GM12878 (cell line): Measurements from ENCODE around the gene PRKCG. TPM values are rescaled to one million over a fixed set of nuclear protein-coding genes. Genes with fewer than 3 reads are reported as not detected.

ENCODE experiments used
- ATAC-seq: fragments of 200-7000 bp; cut with Tn5 transposase; 3 replicates; pipeline ENCODE4 v1.9.1; 2020; ENCODE audit warnings: mild to moderate bottlenecking, moderate library complexity
- BruUV-seq: library from RNA; stranded (reverse); fragments of 400-500 nt; replicated peaks from 2 replicates; lab custom pipeline; 2021; lab: Mats Ljungman, UMichigan
- CTCF ChIA-PET: fragments of 300-600 bp; sonication (Branson Sonifier 250); formaldehyde crosslinking; extraction: SDS; loops from one replicate; lab custom pipeline; 2021; ENCODE audit warnings: inconsistent platforms; lab: Yijun Ruan, JAX
- POLR2A ChIA-PET: fragments of 350-600 bp; formaldehyde crosslinking; extraction: SDS; loops from one replicate; lab custom pipeline; 2021; ENCODE audit warnings: inconsistent platforms; lab: Charles Lee
- RAD21 ChIA-PET: fragments of 300-600 bp; sonication (Branson Sonifier 250); formaldehyde crosslinking; loops from one replicate; lab custom pipeline; 2023; ENCODE audit warnings: antibody characterized with exemption; ENCODE audit not compliant: unreplicated experiment; lab: Charles Lee
- SMC1A ChIA-PET: fragments of 300-600 bp; sonication (Branson Sonifier 250); formaldehyde crosslinking; loops from one replicate; lab custom pipeline; 2023; ENCODE audit not compliant: unreplicated experiment, uncharacterized antibody; lab: Charles Lee
- DNase-seq: peaks from one replicate; pipeline ENCODE4 v3.0.0-alpha.2; 2011; ENCODE audit warnings: low read depth, low spot score
- FAIRE-seq: peaks from 3 replicates; lab custom pipeline; 2011; peaks lifted over from hg19 to GRCh38; lab: Jason Lieb, UNC
- H2AFZ ChIP-seq: 2 replicates; pipeline ENCODE4 v1.6.0; 2011; ENCODE audit warnings: low read depth, low read length, control low read depth; ENCODE audit not compliant: control insufficient read depth
- H3K27ac ChIP-seq: 2 replicates; pipeline ENCODE4 v1.5.1; 2011; ENCODE audit warnings: control low read depth; ENCODE audit not compliant: control insufficient read depth, insufficient read depth
- H3K27me3 ChIP-seq, 2 experiments: replicated peaks in 1 of 2; 2 replicates each; pipeline versions ENCODE4 v1.6.0 to v1.6.1; 2011; ENCODE audit warnings: low read length in 1 of 2; ENCODE audit not compliant: control insufficient read depth in 2 of 2, insufficient read depth in 2 of 2
- H3K36me3 ChIP-seq, 2 experiments: 2 replicates each; pipeline ENCODE4 v1.5.1; 2011; ENCODE audit warnings: low read length in 1 of 2; ENCODE audit not compliant: control insufficient read depth in 2 of 2, insufficient read depth in 2 of 2
- H3K4me1 ChIP-seq: 2 replicates; pipeline ENCODE4 v1.6.1; 2011; ENCODE audit warnings: mild to moderate bottlenecking, low read length, moderate library complexity, mixed read lengths; ENCODE audit not compliant: control insufficient read depth, insufficient read depth
- H3K4me2 ChIP-seq: 2 replicates; pipeline ENCODE4 v1.6.0; 2011; ENCODE audit warnings: control low read depth; ENCODE audit not compliant: control insufficient read depth, insufficient read depth
- H3K4me3 ChIP-seq: fragments of 200-600 bp; sonication (generic); 2 replicates; pipeline ENCODE4 v1.5.1; 2016
- H3K79me2 ChIP-seq: 2 replicates; pipeline ENCODE4 v1.6.0; 2011; ENCODE audit warnings: low read length; ENCODE audit not compliant: control insufficient read depth, insufficient read depth
- H3K9ac ChIP-seq: 2 replicates; pipeline ENCODE4 v1.8.0; 2011; ENCODE audit warnings: low read length, control low read depth, mixed read lengths; ENCODE audit not compliant: control insufficient read depth, insufficient read depth
- H3K9me3 ChIP-seq: replicated peaks from 3 replicates; pipeline ENCODE4 v1.5.1; 2011; ENCODE audit warnings: mild to moderate bottlenecking, low read length; ENCODE audit not compliant: control insufficient read depth, insufficient read depth
- H4K20me1 ChIP-seq: 2 replicates; pipeline ENCODE4 v1.6.0; 2011; ENCODE audit not compliant: control insufficient read depth, insufficient read depth
- ATF7 ChIP-seq: fragments of 450-650 bp; IDR thresholded peaks from 2 replicates; pipeline ENCODE4 v1.6.1; 2016; ENCODE audit warnings: low read depth, mild to moderate bottlenecking
- ESRRA ChIP-seq: IDR thresholded peaks from 2 replicates; pipeline ENCODE4 v1.6.1; 2012; ENCODE audit warnings: mild to moderate bottlenecking, low read length, improper control_type of control experiment
- HSF1 ChIP-seq: fragments of 150-350 bp; IDR thresholded peaks from 2 replicates; pipeline ENCODE4 v1.6.1; 2014; ENCODE audit warnings: mild to moderate bottlenecking, low read depth, low read length
- NFYA ChIP-seq: IDR thresholded peaks from 2 replicates; pipeline ENCODE4 v1.6.1; 2011; ENCODE audit warnings: low read depth, mild to moderate bottlenecking, low read length, improper control_type of control experiment, borderline replicate concordance
- RUNX3 ChIP-seq: IDR thresholded peaks from 2 replicates; pipeline ENCODE4 v1.6.1; 2012; ENCODE audit warnings: low read length, inconsistent platforms
- TARDBP ChIP-seq: IDR thresholded peaks from 2 replicates; pipeline ENCODE4 v1.6.1; 2016; ENCODE audit warnings: borderline replicate concordance
- ZBTB4 ChIP-seq: fragments of 450-650 bp; formaldehyde crosslinking; IDR thresholded peaks from 2 replicates; pipeline ENCODE4 v1.4.0; 2022; ENCODE audit warnings: mild to moderate bottlenecking, moderate library complexity
- ZNF622 ChIP-seq: fragments of 450-650 bp; IDR thresholded peaks from 2 replicates; pipeline ENCODE4 v1.6.1; 2017; ENCODE audit warnings: mild to moderate bottlenecking, inconsistent platforms
- WGBS: methylation state at CpG from one replicate; pipeline ENCODE4 v1.1.6; 2016; ENCODE audit warnings: low lambda C conversion rate; ENCODE audit not compliant: insufficient replicate concordance, insufficient coverage; ENCODE audit errors: missing lambda C conversion rate; 5-methylcytosine and 5-hydroxymethylcytosine counted together
- in situ Hi-C: fragments of 300-500 bp; cut with MboI; formaldehyde crosslinking; loops from 9 replicates; pipeline ENCODE4 v1.14.3; 2018; ENCODE audit warnings: mixed read lengths
- intact Hi-C: fragments of 100-400 bp; cut with micrococcal nuclease; formaldehyde crosslinking; loops from one replicate; pipeline ENCODE4 v1.14.2; 2022; ENCODE audit not compliant: unreplicated experiment
- polyA plus RNA-seq, 11 experiments: library from polyadenylated mRNA; depleted of rRNA in 4 of 11; unstranded in 6 of 11; stranded (reverse) in 5 of 11; fragments of >200 nt; fragmentation: Nextera tagmentation in 4 of 11; fragmentation: Illumina TruSeq in 1 of 11; extraction: Ambion mirVana in 4 of 11; extraction: Trizol in 1 of 11; gene quantifications; 1 replicate in 1 of 11; 2 replicates in 10 of 11; pipeline versions ENCODE4 v1.2.1 to v1.2.3, GENCODE V29; 2011 to 2016; ENCODE audit warnings: inconsistent platforms in 2 of 11, missing spikeins in 2 of 11, low read depth in 1 of 11
- total RNA-seq, 4 experiments: library from RNA; depleted of rRNA in 3 of 4; stranded (reverse); fragments of >200 nt in 3 of 4; fragmentation: Illumina TruSeq in 1 of 4; extraction: Trizol in 1 of 4; gene quantifications; 2 replicates each; pipeline versions ENCODE4 v1.2.1 to v1.2.3, GENCODE V29; 2013 to 2021

The PRKCG gene
- total and polyA plus RNA-seq, 10 of the 15 experiments (the other 5 are each of a cell fraction or from before 2014, with no cell fraction given) = not detected

GRCh38 chr19:53853707-53854106 is 28.3 kb upstream of the PRKCG start:
- no peak for ATAC-seq

GRCh38 chr19:53864308-53864836 is 17.6 kb upstream of the PRKCG start:
- ChIA-PET RAD21 (no interaction called here), POLR2A (no interaction called here)
- FAIRE-seq = no peak

More at GRCh38 chr19:53853707-53854106, 28.3 kb upstream of the PRKCG start:
- Histone ChIP-seq H2AFZ (no peak overlapping the region), H3K27me3 (no peaks in the 10 kb centered on the region), H3K4me1 (no peaks in the 10 kb centered on the region), H3K4me2 (no peak overlapping the region), H3K27ac (no peak overlapping the region), H4K20me1 (no peaks in the 10 kb centered on the region), H3K79me2 (no peaks in the 10 kb centered on the region), H3K4me3 (no peak overlapping the region), H3K9ac (no peak overlapping the region), H3K36me3 (no peaks in the 10 kb centered on the region), H3K9me3 (no peaks in the 10 kb centered on the region; the same call in 2 of the 3 replicates)
- ChIA-PET SMC1A (no interaction called here), POLR2A (no interaction called here), CTCF (no interaction called here), RAD21 (no interaction called here)
- intact Hi-C loops (no loop called here), in situ Hi-C loops (no loop called here)
- DNase-seq = no peak
- no peak for TF ChIP-seq ESRRA
- TF ChIP-seq NFYA = no peak
- TF ChIP-seq ZNF622 = no peak
- FAIRE-seq = no peak
- BruUV-seq = no TSS peak
- WGBS = 0% methylated on average over 2 of the region's 2 CpGs

More at GRCh38 chr19:53864308-53864836, 17.6 kb upstream of the PRKCG start:
- Histone ChIP-seq H3K9ac (no peak overlapping the region), H3K4me1 (no peaks in the 10 kb centered on the region), H3K79me2 (no peaks in the 10 kb centered on the region), H3K27me3 (no peaks in the 10 kb centered on the region), H3K4me2 (no peak overlapping the region), H3K4me3 (no peak overlapping the region), H4K20me1 (no peaks in the 10 kb centered on the region), H2AFZ (no peak overlapping the region), H3K36me3 (no peaks in the 10 kb centered on the region), H3K9me3 (no peaks in the 10 kb centered on the region; the same call in 2 of the 3 replicates), H3K27ac (no peak overlapping the region)
- SMC1A ChIA-PET = no interaction called here
- intact Hi-C loops = no loop called here
- ATAC-seq (no peak), DNase-seq (no peak)
- TF ChIP-seq TARDBP (no peak), ZBTB4 (CRISPR knock-in tag) (no peak), RUNX3 (no peak), ATF7 (no peak), HSF1 (no peak)
- CTCF ChIA-PET = no interaction called here
- WGBS = 14% methylated on average over 6 of the region's 6 CpGs
- in situ Hi-C loops = no loop called here
- BruUV-seq = no TSS peak
